HL-60/S4 (cell line): Measurements from ENCODE around the gene CRIP1.

Experiments used
- in situ Hi-C: fragments of 300-500 bp; cut with MboI; formaldehyde crosslinking; loops from 2 replicates; pipeline ENCODE4 v1.14.3; 2022; ENCODE audit warnings: low sequenced_read_pairs

Gene CRIP1

GRCh38 chr14:105469456-105470349 is 17.0 kb upstream of the CRIP1 start:
- in situ Hi-C loops: no loop called here

DNA sequence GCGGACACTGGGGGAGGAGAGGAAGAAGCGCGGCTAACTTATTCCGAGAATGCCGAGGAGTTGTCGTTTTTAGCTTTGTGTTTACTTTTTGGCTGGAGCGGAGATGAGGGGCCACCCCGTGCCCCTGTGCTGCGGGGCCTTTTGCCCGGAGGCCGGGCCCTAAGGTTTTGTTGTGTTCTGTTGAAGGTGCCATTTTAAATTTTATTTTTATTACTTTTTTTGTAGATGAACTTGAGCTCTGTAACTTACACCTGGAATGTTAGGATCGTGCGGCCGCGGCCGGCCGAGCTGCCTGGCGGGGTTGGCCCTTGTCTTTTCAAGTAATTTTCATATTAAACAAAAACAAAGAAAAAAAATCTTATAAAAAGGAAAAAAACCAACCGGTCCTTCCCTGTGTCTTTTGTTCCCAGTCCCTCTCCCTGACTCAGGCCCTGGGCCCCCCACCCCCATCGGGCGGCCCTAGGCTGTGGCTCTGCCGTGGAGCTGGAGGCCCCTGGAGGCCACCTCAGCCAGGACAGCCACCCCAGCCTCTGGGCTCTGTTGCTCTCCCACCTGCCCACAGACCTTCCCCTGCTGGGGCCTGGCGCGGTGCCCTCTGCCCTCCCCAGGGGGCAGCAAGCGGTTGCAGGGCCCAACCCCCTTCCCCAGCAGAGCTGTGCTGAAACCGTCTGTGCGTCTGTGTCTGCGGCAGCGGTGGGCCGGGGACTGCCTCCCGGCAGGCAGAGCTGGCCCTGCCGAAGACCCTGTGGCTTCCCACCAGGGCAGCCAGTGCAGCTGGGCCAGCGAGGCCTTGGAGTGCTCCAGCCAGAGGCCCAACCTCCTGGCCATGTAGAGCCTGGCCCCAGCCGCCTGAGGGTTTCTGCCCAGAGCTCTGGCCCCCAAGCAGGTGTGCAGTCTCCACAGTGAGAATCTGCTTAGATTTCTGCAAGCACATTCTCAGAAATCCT is 16.1 kb upstream of the CRIP1 start:
- in situ Hi-C loops: no loop called here

GRCh38 chr14:105471297-105471821 is 15.3 kb upstream of the CRIP1 start:
- in situ Hi-C loops: no loop called here

- in situ Hi-C loops: no loop called here
Measured at GRCh38 chr14:105471823-105472485, 14.7 kb upstream of the CRIP1 start.

GRCh38 chr14:105472486-105472991 is 14.1 kb upstream of the CRIP1 start:
- in situ Hi-C loops: no loop called here

GRCh38 chr14:105473033-105473676 is 13.5 kb upstream of the CRIP1 start:
- in situ Hi-C loops: no loop called here

DNA sequence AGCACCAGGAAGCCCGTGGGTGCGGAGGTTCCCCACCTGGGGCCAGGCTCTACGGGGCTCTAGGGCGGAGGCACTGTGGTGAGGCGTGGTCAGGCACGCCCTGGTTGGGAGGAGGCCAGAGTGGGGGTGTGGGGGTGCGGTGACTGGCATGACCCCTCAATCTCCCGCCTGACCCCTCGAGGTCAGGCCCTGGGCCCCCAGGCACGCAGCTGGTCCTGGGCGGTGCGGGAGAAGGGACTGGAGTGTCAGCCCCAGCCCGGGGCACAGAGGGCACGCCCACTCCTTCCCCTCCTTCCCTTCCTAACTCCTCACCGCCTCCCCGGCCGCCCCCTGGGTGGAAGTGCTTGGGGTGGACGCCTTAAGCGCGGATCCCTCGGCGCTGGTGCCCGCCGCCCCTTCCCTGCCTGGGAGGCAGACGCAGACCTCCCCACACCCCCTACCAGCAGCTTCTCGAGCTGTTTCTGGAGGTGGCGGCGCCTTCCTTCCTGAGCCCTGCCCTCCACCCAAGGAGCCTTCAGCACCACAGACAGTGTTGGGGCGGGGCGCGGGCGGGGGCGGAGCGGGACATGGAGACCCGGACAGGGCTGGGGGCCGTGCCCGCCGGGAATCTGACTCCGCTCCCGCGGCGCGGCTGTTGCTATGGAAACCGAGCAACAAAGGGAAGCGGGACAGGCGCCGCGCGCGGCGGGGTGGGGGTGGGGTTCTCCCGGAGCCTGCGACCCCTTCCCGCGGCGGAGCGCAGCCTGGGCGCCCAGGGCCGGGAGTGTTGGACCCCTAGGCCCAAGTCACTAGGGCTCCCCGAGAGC is 12.8 kb upstream of the CRIP1 start:
- in situ Hi-C loops: no loop called here

DNA sequence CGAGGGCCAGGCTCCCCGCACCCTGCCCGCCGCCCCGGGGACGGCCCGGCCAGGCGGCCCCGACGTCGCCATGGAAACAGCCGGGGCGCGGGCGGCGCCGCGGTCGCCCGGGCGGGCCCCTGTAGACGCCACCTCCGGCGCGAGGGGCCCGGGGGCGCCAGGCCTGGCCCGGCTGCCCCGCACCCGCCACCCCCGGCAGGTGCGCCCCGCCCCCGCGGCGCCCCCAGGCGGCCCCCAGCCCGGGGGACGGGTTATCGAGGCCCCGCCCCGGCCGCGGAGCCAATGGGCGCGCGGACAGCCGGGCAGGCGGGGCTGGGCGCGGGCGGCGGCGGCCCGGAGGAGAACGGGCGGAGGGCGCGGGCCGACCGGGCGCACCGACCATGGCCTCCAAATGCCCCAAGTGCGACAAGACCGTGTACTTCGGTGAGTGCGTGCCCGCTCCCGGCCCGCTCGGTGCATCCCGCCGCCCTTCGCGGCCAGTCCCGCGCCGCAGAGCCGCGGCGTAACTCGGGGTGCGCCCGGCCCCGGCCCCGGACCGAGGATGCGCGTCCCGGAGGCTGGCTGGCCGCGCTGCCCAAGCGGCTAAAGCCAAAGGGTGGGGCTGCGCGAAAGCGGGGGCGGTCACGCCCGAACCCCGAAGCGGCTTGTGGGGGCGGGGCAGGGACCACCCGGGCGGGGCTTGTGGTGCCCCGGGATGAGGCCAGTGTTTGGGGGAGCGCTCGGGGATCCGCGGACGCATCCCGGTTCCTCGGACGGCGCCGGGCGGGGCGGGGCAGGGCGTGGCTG is 12.0 kb upstream of the CRIP1 start, which contains the start of gene CRIP2:
TSS of gene CRIP2 (plus strand) at position 339 of the 786 bp plus-strand sequence. CDS start at position 381, 42 bp downstream.
- in situ Hi-C loops: no loop called here

- in situ Hi-C loops: no loop called here
Measured at GRCh38 chr14:105475269-105476096, 11.2 kb upstream of the CRIP1 start.

GRCh38 chr14:105476097-105476830 is 10.4 kb upstream of the CRIP1 start:
- in situ Hi-C loops: no loop called here

DNA sequence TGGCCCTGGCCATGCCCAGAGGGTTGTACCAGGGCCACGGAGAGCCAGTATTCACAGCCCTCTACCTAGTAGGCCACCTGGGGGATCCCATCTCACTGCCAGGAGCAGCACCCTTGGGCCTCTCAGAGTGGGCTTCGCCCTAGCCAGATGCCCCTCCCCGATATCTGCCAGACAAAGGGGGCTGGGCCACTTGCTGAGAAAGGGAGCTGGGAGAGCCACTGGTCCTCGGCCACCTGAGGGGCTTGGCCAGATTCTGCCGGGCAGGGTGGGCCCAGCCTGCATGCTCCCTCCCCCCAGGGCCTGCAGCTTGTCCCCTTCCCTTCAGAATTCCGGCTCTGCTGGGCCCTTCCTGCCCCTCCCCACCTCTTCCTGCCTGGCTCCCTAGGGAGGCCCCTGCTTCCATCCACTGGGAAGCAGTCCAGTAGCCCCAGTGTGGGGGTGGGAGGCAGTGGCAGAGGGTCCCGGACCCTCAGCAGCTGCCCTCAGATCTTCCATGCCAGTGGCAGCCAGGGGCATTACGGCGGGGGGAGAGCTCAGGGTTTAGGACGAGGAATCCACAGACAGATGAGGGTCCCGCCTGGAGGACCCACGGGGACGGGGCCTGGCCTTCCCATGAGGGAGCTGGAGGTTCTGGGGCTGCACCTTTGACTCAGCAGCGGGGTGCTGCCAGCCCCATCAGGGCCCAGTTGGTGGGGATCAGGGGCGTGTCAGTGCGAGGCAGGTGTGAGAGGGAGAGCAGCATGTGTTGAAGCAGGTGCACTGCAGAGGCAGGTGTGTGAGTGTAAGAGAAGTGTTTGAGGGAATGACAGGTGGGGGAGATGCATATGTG is 9.6 kb upstream of the CRIP1 start:
- in situ Hi-C loops: no loop called here

- in situ Hi-C loops: no loop called here
Measured at GRCh38 chr14:105477660-105478397, 8.9 kb upstream of the CRIP1 start.

DNA sequence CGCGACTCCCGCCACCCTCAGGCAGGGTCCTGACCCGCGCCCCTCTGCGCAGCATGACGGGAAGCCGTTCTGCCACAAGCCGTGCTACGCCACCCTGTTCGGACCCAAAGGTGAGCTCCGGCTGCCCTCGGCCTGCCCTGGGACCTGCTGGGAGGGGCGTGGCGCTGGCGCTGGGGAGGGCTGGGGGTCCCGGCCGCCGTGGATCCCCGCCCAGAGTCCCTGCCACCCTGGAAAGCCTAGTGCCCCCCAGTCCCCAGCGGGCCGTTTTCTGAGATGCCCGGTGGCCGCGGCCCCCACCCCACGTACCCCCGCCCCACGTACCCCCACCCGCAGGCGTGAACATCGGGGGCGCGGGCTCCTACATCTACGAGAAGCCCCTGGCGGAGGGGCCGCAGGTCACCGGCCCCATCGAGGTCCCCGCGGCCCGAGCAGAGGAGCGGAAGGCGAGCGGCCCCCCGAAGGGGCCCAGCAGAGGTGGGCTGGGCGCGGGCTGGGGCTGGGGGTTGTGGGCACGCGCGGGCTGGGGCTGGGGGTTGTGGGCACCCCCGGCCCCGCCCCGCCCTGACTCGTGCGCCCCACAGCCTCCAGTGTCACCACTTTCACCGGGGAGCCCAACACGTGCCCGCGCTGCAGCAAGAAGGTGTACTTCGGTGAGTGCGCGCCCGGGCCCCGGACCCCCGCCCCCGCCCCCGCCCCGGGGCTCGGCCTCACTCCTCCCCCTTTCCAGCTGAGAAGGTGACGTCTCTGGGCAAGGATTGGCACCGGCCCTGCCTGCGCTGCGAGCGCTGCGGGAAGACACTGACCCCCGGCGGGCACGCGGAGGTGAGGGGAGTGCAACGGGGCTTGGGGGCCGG is 8.1 kb upstream of the CRIP1 start:
- in situ Hi-C loops: no loop called here

DNA sequence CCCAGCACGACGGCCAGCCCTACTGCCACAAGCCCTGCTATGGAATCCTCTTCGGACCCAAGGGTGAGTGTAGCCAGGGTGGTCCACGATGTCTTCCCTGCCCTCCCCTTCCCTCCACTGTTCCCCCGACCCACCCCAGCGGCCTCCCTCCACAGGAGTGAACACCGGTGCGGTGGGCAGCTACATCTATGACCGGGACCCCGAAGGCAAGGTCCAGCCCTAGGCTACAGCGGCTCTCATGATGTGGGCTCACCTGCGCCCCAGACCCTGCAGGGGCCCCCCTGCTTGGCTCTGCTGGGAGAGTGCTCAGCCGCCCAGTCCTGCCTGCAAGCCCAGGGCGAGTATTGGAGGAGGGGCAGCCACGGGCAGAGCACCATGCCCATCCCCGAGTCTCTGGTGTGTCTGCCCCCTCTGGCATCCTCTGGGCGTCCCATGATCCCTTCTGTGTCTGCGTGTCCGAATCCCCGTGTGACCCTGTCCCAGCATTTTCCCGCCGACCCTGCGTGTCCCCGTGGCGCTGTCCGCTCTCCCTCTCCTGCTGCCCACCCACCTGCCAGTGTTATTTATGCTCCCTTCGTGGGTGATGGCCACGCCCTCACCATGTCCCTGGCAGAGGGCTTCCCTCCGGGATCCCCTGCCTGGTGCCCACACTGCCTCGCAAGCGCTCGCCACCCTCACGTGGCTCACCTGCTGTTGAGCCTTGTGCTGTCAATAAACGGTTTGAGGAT is 7.1 kb upstream of the CRIP1 start:
- in situ Hi-C loops: loop anchor here (10.0 kb wide), 1 partner anchor 105 kb away; no protein-coding TSS in a partner anchor
